H1 (cell line): ENCODE data around the gene BORCS6. TPM values are rescaled to one million over a fixed set of nuclear protein-coding genes. Genes with fewer than 3 reads are reported as not detected.

Experiments
- CTCF ChIA-PET: fragments of 300-600 bp; sonication (Branson Sonifier 250); formaldehyde crosslinking; loops from one replicate; lab custom pipeline; 2021; ENCODE audit not compliant: partially characterized antibody; lab: Charles Lee
- POLR2A ChIA-PET: fragments of 300-600 bp; sonication (Branson Sonifier 250); formaldehyde crosslinking; loops from one replicate; lab custom pipeline; 2021; ENCODE audit warnings: inconsistent platforms; ENCODE audit not compliant: partially characterized antibody; lab: Charles Lee
- DNase-seq, 2 experiments: peaks; one replicate each; pipeline versions ENCODE4 v3.0.0 to v3.0.0-alpha.2; 2010 to 2022; ENCODE audit warnings: low spot score in 2 of 2, low read depth in 1 of 2, mixed read lengths in 1 of 2
- FAIRE-seq: peaks from 2 replicates; lab custom pipeline; 2011; peaks lifted over from hg19 to GRCh38; lab: Jason Lieb, UNC
- H2AFZ ChIP-seq: 2 replicates; pipeline ENCODE4 v1.8.1; 2012; ENCODE audit warnings: low read length, inconsistent platforms
- H2AK5ac ChIP-seq: 2 replicates; pipeline ENCODE4 v1.6.1; 2013; ENCODE audit warnings: low read depth, low read length
- H2BK120ac ChIP-seq: replicated peaks from 2 replicates; pipeline ENCODE3; 2013; ENCODE audit warnings: low read depth, low read length, inconsistent platforms
- H2BK12ac ChIP-seq: 2 replicates; pipeline ENCODE4 v1.6.1; 2013; ENCODE audit warnings: low read depth, low read length
- H2BK15ac ChIP-seq: 2 replicates; pipeline ENCODE4 v1.6.1; 2013; ENCODE audit warnings: low read length
- H2BK20ac ChIP-seq: 2 replicates; pipeline ENCODE4 v1.6.1; 2013; ENCODE audit warnings: low read length
- H2BK5ac ChIP-seq: 2 replicates; pipeline ENCODE4 v1.6.1; 2013; ENCODE audit warnings: low read depth, low read length
- H3K14ac ChIP-seq: 2 replicates; pipeline ENCODE4 v1.6.1; 2013; ENCODE audit warnings: inconsistent platforms; ENCODE audit not compliant: insufficient read length
- H3K18ac ChIP-seq: 2 replicates; pipeline ENCODE4 v1.6.1; 2013; ENCODE audit warnings: low read length; ENCODE audit errors: extremely low read depth
- H3K23ac ChIP-seq: 2 replicates; pipeline ENCODE4 v1.6.1; 2013; ENCODE audit warnings: inconsistent platforms; ENCODE audit not compliant: insufficient read length
- H3K23me2 ChIP-seq: 2 replicates; pipeline ENCODE4 v1.6.1; 2013; ENCODE audit warnings: low read depth, low read length
- H3K27ac ChIP-seq: 2 replicates; pipeline ENCODE4 v1.6.1; 2011; ENCODE audit warnings: low read depth, low read length, inconsistent platforms
- H3K27me3 ChIP-seq, 4 experiments: replicated peaks in 1 of 4; 1 replicate in 1 of 4; 2 replicates in 3 of 4; pipeline versions ENCODE4 v1.6.1 to v1.8.1; 2011 to 2013; ENCODE audit warnings: low read length in 3 of 4, mild to moderate bottlenecking in 3 of 4, inconsistent platforms in 2 of 4, mixed read lengths in 2 of 4, moderate library complexity in 1 of 4; ENCODE audit not compliant: control insufficient read depth in 3 of 4, insufficient read depth in 3 of 4; ENCODE audit errors: extremely low read depth in 1 of 4
- H3K36me3 ChIP-seq, 4 experiments: 2 replicates each; pipeline versions ENCODE4 v1.6.1 to v1.8.1; 2011 to 2013; ENCODE audit warnings: mild to moderate bottlenecking in 4 of 4, low read length in 3 of 4, moderate library complexity in 2 of 4, control low read depth in 1 of 4, inconsistent platforms in 1 of 4; ENCODE audit not compliant: insufficient read depth in 4 of 4, control insufficient read depth in 2 of 4
- H3K4ac ChIP-seq: replicated peaks from 2 replicates; pipeline ENCODE3; 2013; ENCODE audit warnings: low read length, low read depth, mixed read lengths, inconsistent platforms; ENCODE audit not compliant: insufficient read length
- H3K4me1 ChIP-seq, 4 experiments: replicated peaks in 1 of 4; 1 replicate in 1 of 4; 2 replicates in 3 of 4; pipeline versions ENCODE4 v1.6.1 to v1.8.1; 2011 to 2013; ENCODE audit warnings: low read length in 3 of 4, inconsistent platforms in 2 of 4, mixed read lengths in 1 of 4; ENCODE audit not compliant: insufficient read depth in 4 of 4, control insufficient read depth in 3 of 4
- H3K4me2 ChIP-seq, 2 experiments: 2 replicates each; pipeline versions ENCODE4 v1.6.1 to v1.8.1; 2011 to 2013; ENCODE audit warnings: low read depth in 2 of 2, low read length in 2 of 2, control low read depth in 1 of 2, inconsistent platforms in 1 of 2, mild to moderate bottlenecking in 1 of 2; ENCODE audit not compliant: insufficient read depth in 1 of 2
- H3K4me3 ChIP-seq, 4 experiments: fragments of 200-600, 300-600 bp in 1 of 4; sonication (generic), shearing (Covaris generic), sonication (Bioruptor Twin) in 1 of 4; 2 replicates each; pipeline versions ENCODE4 v1.5.1 to v1.8.1; 2011 to 2016; ENCODE audit warnings: low read length in 4 of 4, low read depth in 3 of 4, control low read depth in 2 of 4, inconsistent platforms in 2 of 4, mild to moderate bottlenecking in 2 of 4, mixed read lengths in 1 of 4, moderate library complexity in 1 of 4; ENCODE audit not compliant: insufficient read depth in 2 of 4; ENCODE audit errors: extremely low read depth in 1 of 4
- H3K56ac ChIP-seq: replicated peaks from 2 replicates; pipeline ENCODE3; 2013; ENCODE audit warnings: low read depth, mild to moderate bottlenecking, mixed read lengths, low read length, inconsistent platforms; ENCODE audit not compliant: insufficient read length
- H3K79me1 ChIP-seq: 2 replicates; pipeline ENCODE4 v1.6.1; 2013; ENCODE audit warnings: low read depth, low read length, control low read depth
- H3K79me2 ChIP-seq, 2 experiments: 2 replicates each; pipeline versions ENCODE4 v1.6.1 to v1.8.1; 2012 to 2013; ENCODE audit warnings: low read length in 2 of 2, mild to moderate bottlenecking in 2 of 2, inconsistent platforms in 1 of 2; ENCODE audit not compliant: insufficient read depth in 2 of 2, control insufficient read depth in 1 of 2
- H3K9ac ChIP-seq, 4 experiments: replicated peaks in 1 of 4; 1 replicate in 1 of 4; 2 replicates in 3 of 4; pipeline versions ENCODE4 v1.6.1 to v1.8.1; 2011 to 2013; ENCODE audit warnings: low read depth in 3 of 4, low read length in 3 of 4, control low read depth in 2 of 4, mild to moderate bottlenecking in 2 of 4, moderate library complexity in 2 of 4, inconsistent platforms in 1 of 4; ENCODE audit errors: extremely low read depth in 1 of 4
- H3K9me3 ChIP-seq, 2 experiments: 2 replicates each; pipeline versions ENCODE4 v1.6.1 to v1.8.1; 2012 to 2013; ENCODE audit warnings: mild to moderate bottlenecking in 2 of 2, moderate library complexity in 2 of 2, control low read depth in 1 of 2, inconsistent platforms in 1 of 2, low read depth in 1 of 2, low read length in 1 of 2, mixed read lengths in 1 of 2; ENCODE audit not compliant: insufficient read depth in 2 of 2
- H4K20me1 ChIP-seq, 2 experiments: replicated peaks in 1 of 2; 2 replicates each; pipeline versions ENCODE3 to v1.8.1; 2011 to 2013; ENCODE audit warnings: inconsistent platforms in 2 of 2, low read length in 2 of 2, mild to moderate bottlenecking in 1 of 2; ENCODE audit not compliant: insufficient read depth in 2 of 2, control insufficient read depth in 1 of 2
- H4K5ac ChIP-seq: 2 replicates; pipeline ENCODE4 v1.6.1; 2013; ENCODE audit warnings: low read length, low read depth, mixed read lengths, inconsistent platforms; ENCODE audit not compliant: insufficient read length
- H4K8ac ChIP-seq: 2 replicates; pipeline ENCODE4 v1.8.0; 2013; ENCODE audit warnings: mild to moderate bottlenecking, moderate library complexity, low read length, inconsistent platforms; ENCODE audit not compliant: insufficient read depth; ENCODE audit errors: extremely low read depth
- H4K91ac ChIP-seq: replicated peaks from 2 replicates; pipeline ENCODE3; 2013; ENCODE audit warnings: low read length, mixed read lengths, inconsistent platforms; ENCODE audit not compliant: insufficient read length
- KDM1A ChIP-seq: fragments of 200-600, 300-600 bp; sonication (generic); IDR thresholded peaks from 2 replicates; pipeline ENCODE4 v1.7.1; 2016; ENCODE audit warnings: mild to moderate bottlenecking, low read length, borderline replicate concordance
- POLR2A ChIP-seq, 2 experiments: IDR thresholded peaks; 1 replicate in 1 of 2; 2 replicates in 1 of 2; pipeline ENCODE4 v1.6.1; 2011; ENCODE audit warnings: low read depth in 2 of 2, low read length in 2 of 2, mild to moderate bottlenecking in 2 of 2; ENCODE audit errors: control extremely low read depth in 1 of 2
- POLR2AphosphoS5 ChIP-seq: IDR thresholded peaks from 2 replicates; pipeline ENCODE4 v1.6.1; 2011; ENCODE audit warnings: low read depth, low read length
- SAP30 ChIP-seq: fragments of 300-600 bp; sonication (generic); IDR thresholded peaks from 2 replicates; pipeline ENCODE4 v1.7.1; 2012; ENCODE audit warnings: low read length, moderate library complexity, mild to moderate bottlenecking, inconsistent platforms; ENCODE audit not compliant: insufficient read depth, insufficient replicate concordance
- WGBS, 2 experiments: shearing (Covaris generic) in 1 of 2; methylation state at CpG; one replicate each; pipeline versions ENCODE4 v1.1.6 to v1.1.7; 2013 to 2015; ENCODE audit warnings: low lambda C conversion rate in 2 of 2, mixed read lengths in 2 of 2, inconsistent platforms in 1 of 2, low coverage in 1 of 2, missing lambda C conversion rate in 1 of 2; ENCODE audit not compliant: insufficient replicate concordance in 2 of 2, insufficient coverage in 1 of 2, insufficient read length in 1 of 2; ENCODE audit errors: extremely low coverage in 1 of 2, missing lambda C conversion rate in 1 of 2; 5-methylcytosine and 5-hydroxymethylcytosine counted together
- polyA plus RNA-seq, 7 experiments: library from polyadenylated mRNA; depleted of rRNA in 3 of 7; stranded (reverse) in 5 of 7; unstranded in 2 of 7; fragments of >200 nt in 5 of 7; fragments of 200-250 nt in 2 of 7; gene quantifications; 1 replicate in 5 of 7; 2 replicates in 1 of 7; 4 replicates in 1 of 7; pipeline versions ENCODE4 v1.2.1 to v1.2.3, GENCODE V29; 2011 to 2013; ENCODE audit warnings: missing spikeins in 2 of 7, mixed read lengths in 2 of 7
- total RNA-seq: library from RNA; stranded (reverse); fragmentation: NEBNext Ultra II Directional; extraction: Animal tissue kit (Norgen Biotek cat#: 25700); gene quantifications from 2 replicates; pipeline ENCODE4 v1.2.1, GENCODE V29; 2021
- TF ChIP-seq, protein P1 (sequence below): IDR thresholded peaks from 2 replicates; pipeline ENCODE4 v1.6.1; 2012; ENCODE audit warnings: inconsistent platforms
- TF ChIP-seq, protein P2 (sequence below), 3 experiments: IDR thresholded peaks; 1 replicate in 2 of 3; 2 replicates in 1 of 3; pipeline versions ENCODE4 v1.5.1 to v1.6.1; 2011; ENCODE audit warnings: low read length in 3 of 3, mild to moderate bottlenecking in 3 of 3, inconsistent platforms in 2 of 3, low read depth in 1 of 3, moderate library complexity in 1 of 3; ENCODE audit not compliant: insufficient read depth in 1 of 3; ENCODE audit errors: control extremely low read depth in 1 of 3

Gene BORCS6
- total and polyA plus RNA-seq, 2 of the 8 experiments (the other 6 are each of a cell fraction or from before 2014, with no cell fraction given): 3.3 to 3.6 TPM

DNA sequence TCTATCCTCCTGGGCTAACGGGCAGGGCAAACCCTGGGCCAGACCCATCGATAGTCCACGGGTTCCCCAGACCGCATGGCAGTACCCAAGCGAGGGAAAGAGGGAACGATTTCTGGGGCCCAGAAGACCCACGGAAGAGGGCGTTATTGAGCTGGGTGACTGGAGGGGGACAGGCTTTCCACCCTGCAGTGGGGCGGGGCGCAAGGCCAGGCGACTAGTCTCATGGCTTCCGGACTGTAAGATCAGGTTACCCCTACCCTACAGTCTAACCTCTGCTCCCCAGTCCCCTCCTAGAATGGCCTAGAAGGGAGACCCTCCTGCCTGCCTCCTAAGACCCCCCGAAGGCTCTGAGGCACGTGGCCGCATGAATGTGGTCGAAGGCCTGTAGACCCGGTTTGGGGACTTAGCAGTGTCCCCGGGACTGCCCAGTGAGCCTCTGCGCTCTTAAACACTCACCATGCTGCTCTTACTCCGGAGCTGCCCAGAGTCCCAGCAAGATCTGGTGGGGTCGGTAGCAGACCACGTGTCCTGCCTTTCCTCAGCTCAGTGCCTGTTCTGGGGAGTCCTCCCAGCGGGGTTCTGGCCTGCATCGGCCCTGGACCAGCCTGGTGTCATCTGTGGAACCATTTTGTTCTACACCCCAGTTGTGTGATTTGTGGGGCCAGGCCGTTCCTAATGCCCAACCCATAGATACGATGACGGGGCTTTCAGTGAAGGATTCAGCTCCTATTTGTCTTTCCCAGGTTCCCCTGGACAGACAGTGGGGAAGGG lies 33.6 kb upstream of the BORCS6 start:
- Histone ChIP-seq H2BK120ac (peak overlapping the region; percentile 59), H2AFZ (peak overlapping the region; percentile 18; the same call in 1 of the 2 replicates), H3K4me3 (peak overlapping the region; percentile 67 to 97 (median 88)), H3K9me3 (no peaks in the 10 kb centered on the region), H2BK5ac (peak overlapping the region; percentile 89), H3K27ac (peak overlapping the region; percentile 84), H3K36me3 (peaks cover 0 to 12% (median 3%) of the 10 kb centered on the region in 4 experiments; a peak in 4 of 8 replicates), H4K20me1 (peaks cover 3 to 6% of the 10 kb centered on the region in 2 experiments), H3K23me2 (peaks cover 19% of the 10 kb centered on the region), H3K23ac (no peak overlapping the region), H4K8ac (peak overlapping the region; percentile 74; the same call in 1 of the 2 replicates), H3K4me2 (peak overlapping the region; percentile 89 to 96), H2BK20ac (no peak overlapping the region), H4K5ac (peak overlapping the region; percentile 74), H3K79me2 (no peaks in the 10 kb centered on the region), H2BK12ac (no peak overlapping the region), H3K56ac (peak overlapping the region; percentile 88), H4K91ac (peak overlapping the region; percentile 48), H3K9ac (peak overlapping the region in 3 of 4 experiments; percentile 39 to 73 (median 73); a peak in 6 of 7 replicates), H3K79me1 (no peaks in the 10 kb centered on the region), H3K4ac (peak overlapping the region; percentile 92), H3K4me1 (peaks cover 0 to 15% (median 2%) of the 10 kb centered on the region in 4 experiments; a peak in 4 of 7 replicates), H2AK5ac (no peak overlapping the region), H3K27me3 (no peaks in the 10 kb centered on the region), H3K14ac (no peak overlapping the region), H2BK15ac (peak overlapping the region; percentile 88; the same call in 1 of the 2 replicates), H3K18ac (peak overlapping the region; percentile 96)
- no peak for FAIRE-seq
- POLR2A ChIA-PET: interaction anchor here (0.6 to 53.4 kb wide), 24 partner anchors 14 to 536 kb away, joined by 3 to 1521 read pairs (median 6); partner anchors contain the start of genes AURKB, BORCS6, CTC1 and KRABD2
- CTCF ChIA-PET: interaction anchor here (0.7 to 4.1 kb wide), 18 partner anchors 10 to 166 kb away, joined by 3 to 26 read pairs (median 3); partner anchors contain the start of gene SLC25A35
- DNase-seq: peak in 1 of 2 experiments; percentile 82
- WGBS, 2 experiments: 7% methylated on average over 26 of the region's 27 CpGs; no CpG with 5 or more reads in 1 of the 2 experiments
- TF ChIP-seq, protein P1, sequence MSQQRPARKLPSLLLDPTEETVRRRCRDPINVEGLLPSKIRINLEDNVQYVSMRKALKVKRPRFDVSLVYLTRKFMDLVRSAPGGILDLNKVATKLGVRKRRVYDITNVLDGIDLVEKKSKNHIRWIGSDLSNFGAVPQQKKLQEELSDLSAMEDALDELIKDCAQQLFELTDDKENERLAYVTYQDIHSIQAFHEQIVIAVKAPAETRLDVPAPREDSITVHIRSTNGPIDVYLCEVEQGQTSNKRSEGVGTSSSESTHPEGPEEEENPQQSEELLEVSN: peak; percentile 89
- TF ChIP-seq KDM1A (no peak), POLR2AphosphoS5 (peak; percentile 51; the same call in 1 of the 2 replicates), SAP30 (peak; percentile 46), POLR2A (IDR thresholded peaks at IDR 0.05; ENCODE audit: control extremely low read depth in 1 of 2, low read depth in 2 of 2, low read length in 2 of 2) (peak in 1 of 2 experiments; percentile 68; a peak in 1 of 3 replicates)
- TF ChIP-seq, protein P2, sequence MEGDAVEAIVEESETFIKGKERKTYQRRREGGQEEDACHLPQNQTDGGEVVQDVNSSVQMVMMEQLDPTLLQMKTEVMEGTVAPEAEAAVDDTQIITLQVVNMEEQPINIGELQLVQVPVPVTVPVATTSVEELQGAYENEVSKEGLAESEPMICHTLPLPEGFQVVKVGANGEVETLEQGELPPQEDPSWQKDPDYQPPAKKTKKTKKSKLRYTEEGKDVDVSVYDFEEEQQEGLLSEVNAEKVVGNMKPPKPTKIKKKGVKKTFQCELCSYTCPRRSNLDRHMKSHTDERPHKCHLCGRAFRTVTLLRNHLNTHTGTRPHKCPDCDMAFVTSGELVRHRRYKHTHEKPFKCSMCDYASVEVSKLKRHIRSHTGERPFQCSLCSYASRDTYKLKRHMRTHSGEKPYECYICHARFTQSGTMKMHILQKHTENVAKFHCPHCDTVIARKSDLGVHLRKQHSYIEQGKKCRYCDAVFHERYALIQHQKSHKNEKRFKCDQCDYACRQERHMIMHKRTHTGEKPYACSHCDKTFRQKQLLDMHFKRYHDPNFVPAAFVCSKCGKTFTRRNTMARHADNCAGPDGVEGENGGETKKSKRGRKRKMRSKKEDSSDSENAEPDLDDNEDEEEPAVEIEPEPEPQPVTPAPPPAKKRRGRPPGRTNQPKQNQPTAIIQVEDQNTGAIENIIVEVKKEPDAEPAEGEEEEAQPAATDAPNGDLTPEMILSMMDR (IDR thresholded peaks at IDR 0.05; ENCODE audit: control extremely low read depth in 1 of 3, insufficient read depth in 1 of 3, low read depth in 1 of 3, low read length in 3 of 3): peak in 1 of 3 experiments; percentile 23; a peak in 1 of 4 replicates
